Activated T-helper 1 cell treated with anti-CD3 and anti-CD28 coated beads, Interleukin-2, amount 50 U/mL, for 16 hours (primary cell): ENCODE results near the gene INTS1.

ENCODE experiments used
- DNase-seq, 2 donors: peaks; one replicate each; pipeline ENCODE4 v3.0.0-alpha.2; 2020; ENCODE audit warnings: low read depth in 1 of 2, low spot score in 1 of 2

INTS1 gene

DNA sequence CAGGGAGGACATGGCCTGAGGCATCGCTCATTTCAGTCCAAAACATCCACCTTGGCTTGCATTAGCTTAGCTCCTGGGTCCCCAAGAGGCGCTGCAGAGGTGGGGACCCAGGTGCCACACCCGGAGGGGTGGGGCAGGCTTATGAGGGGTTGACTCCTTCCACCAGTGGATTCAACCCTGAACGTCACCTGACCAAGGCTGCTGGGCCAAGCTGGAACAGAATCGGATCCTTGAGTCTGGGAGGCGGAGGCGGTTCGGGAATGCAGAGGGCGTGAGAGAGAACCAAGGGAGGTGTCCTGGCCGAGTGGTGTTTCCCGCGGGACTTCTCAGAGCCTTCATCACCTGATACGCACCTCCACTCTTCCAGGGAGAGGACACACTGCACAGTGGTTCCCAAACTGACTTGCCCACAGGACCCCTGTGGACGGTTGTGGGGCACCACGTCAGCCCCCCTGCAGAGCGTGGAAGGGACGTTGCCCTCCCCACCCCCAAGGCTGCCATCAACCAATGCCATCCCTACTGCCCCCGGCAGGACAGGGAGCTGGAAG is 40.4 kb downstream of the INTS1 start:
- DNase-seq, result no peak

DNA sequence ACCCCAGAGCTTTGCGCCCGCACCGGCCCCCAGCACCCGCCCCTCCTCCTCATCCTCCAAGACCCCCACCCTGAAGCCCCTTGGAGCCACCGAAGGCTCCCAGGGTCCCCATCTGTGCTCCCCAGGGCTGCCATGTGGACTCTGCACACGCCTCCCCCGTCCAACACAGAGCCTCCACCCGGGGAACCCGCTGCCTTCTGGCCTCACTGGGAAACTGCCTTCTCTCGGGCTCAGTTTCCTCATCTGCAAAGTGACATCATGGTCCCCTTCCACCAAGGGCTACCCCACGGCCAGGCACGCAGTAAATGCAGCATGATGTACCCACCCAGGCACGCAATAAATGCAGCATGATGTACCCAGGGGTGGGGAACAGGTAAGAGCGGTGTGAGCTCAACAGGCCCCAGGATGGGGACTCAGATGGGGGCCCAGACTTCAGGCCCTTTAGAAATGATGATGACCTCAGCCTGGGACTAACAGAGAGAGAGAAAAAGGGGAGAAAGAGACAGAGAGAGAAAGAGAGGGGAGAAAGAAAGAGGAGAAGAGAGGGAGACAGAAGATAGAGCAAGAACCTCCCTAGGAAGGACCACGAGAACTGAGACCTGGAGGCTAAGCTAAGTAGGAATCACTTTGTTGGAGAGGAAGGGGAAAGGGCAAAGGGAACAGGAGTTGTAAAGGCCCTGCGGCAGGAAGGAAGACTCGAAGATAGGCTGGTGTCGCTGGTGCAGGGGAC is 42.4 kb downstream of the INTS1 start:
- no peak for DNase-seq

DNA sequence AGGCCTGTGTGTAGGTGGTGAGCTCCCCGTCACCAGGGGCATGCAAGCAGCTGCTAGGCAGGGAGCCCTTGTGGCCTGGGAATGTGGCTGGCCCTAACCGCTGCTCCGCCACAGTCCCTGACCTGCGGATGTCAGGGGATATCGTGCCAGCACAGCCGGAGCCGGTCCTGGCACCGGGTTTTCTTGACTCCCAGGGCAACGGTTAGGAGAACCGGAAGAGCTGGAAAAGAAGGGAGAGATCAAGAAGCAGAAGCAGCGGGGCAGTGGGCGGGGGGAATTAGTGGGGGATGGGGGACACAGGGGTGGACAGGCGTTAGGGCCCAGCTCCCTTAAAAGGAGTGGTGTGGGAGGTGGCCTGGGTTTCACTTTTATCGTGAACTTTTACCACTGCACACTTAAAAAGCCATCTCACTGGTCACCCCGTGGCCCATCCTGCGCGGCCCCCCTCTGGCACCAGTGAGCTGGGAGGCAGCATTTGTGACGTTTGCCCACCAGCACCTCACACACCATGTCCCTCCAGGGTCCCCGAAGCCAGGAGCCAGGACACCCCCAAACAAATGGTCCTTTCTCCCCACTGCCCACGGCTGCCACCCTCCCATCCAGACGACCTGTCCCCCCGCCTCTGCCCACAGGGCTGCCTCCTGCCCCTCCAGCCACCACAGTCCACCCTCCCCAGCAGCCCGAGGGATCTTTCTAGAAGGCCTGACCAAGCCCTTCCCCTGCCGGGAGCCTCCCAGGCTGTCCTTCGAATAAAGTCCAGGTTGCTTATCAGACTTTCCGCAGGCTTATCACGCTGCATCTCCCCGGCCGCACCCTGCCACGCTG is 43.2 kb downstream of the INTS1 start:
- DNase-seq, result no peak

DNA sequence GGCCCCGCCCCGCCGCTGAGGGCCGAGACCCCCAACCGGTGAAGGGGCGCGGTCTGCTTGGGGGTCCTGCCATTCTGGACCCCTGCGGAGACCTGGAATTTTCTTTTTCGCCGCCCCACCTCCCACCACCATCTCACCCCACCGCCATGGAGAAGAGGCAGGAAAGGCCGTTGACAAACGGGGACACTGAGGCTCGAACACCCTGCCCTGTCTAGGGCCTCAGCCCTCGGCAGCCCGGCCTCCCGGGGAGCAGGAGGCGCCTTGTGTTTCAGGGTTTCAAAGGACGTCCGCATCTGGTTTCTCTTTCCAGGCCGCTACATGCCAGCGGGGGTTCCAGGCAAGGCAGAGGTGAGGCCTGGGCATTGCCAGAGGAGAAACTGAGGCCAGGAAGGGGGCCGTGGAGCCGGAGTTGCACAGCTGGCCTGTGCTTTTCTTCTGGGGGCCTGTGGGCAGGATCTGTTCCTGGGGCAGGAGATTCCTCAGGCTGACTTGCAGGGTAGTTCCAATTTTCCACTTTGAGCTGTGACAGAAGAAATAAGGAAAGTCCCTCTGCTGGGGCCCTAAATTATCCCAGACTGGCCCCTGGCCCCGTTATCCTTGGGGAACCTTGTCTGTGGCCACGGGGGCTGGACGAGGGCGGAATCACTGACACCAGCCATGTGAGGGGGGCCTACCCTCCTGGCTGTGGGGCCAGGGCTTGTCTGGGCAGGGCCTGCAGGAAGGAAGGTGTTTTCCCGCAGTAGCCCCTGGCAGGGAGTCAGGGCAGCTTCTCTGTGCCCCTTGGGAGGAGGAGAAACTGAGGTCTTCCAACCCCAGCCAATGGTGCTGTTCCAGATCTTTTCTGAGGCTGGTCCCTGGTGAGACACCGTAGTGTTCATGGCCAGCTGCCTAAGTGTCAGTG is 44.0 kb downstream of the INTS1 start:
- no peak for DNase-seq

DNA sequence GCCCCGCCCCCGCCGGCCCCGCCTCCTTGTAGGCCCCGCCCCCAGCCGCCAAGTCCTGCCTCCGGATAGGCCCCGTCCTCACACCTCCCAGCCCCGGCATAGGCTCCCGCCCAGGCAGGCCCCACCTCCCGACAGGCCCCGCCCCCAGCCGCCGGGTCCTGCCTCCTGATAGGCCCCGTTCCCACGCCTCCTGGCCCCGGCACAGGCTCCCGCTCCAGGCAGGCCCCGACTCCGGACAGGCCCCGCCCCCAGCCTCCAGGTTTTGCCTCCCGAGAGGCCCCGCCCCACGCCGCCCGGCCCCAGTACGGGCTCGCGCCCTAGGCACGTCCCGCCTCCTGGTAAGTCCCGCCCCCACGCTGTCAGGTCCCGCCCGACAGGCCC is 44.7 kb downstream of the INTS1 start:
- DNase-seq, result peak; percentile 92 to 96

DNA sequence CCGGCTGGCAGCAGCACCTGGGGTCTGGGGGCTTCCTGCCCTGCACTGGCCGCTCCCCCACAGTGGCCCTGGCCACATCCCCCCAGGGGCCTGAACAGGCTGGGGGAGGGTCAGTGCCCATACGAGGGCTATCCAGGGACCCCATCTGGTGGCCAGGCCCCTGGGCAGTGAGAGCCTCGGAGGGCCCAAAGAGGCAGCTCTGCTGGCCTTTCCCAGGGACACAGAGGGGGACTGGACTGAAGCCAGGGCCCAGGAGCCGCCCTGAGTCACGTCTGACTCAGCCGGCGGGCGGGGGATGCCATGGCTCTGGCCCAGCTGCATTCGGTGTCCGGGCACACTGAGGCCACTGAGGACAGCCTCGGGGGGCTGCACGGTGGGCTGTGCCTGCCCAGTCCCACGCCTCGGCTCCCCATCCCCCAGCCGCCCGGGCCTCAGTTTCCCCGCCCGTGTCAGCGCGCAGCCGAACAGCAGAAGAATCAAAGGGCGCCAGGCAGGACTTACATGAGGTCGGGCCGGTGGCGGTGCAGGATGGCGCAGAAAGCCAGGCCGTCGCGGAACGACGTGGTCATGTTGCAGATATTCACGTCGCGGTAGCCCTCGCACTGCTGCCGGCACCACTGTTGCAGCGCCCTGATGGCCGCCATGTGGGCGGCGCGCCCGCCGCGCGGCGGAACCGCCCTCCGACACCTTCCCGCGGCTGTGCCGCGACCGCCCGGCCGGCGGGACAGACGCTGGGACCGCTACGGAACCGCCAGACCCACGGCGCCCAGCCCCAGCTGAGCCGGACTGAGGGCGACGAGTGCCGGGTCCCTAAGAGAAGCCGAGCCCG is 45.3 kb downstream of the INTS1 start, which contains the start of gene MICALL2:
Gene MICALL2, minus strand, starts transcription at position 788 of the 829 bp plus-strand sequence. Its CDS starts 144 bp downstream, at position 644.
- DNase-seq, result peak in 1 of 2 donors; percentile 15

DNA sequence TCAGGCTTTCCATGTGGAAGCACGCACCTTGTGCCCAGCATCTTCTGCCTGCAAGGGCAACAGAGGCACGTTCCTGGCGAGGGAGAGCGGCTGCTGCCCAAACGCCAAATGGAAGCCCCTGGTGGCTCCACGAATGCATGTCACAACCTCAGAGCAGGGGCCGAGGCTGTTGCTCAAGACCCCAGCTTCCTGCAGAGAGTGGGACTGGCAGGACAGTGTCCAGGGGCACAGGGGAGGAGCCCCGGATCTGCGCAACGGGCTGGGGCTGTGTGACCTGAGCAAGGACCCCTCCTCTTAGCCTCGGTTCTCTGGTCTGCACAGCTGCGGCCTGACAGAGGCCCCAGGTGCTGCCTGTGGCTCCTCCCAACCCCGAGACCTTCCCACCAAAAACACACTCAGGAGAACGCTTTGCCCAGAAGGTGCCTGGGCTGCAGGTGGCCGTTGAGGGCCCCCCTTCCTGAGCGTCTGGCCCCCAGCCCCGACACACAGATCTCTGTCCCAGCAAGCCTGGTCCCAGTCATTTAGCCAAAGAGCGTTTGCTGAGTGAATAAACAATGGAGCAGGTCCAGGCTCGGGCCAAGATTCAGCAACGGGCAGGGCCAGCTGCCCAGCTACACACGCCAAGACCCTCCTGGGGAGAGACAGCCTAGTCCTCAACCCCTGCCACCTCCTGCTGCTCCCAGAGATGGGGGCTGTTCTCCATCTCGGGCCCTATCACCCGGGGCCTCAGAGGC is 46.1 kb downstream of the INTS1 start:
- no peak for DNase-seq

DNA sequence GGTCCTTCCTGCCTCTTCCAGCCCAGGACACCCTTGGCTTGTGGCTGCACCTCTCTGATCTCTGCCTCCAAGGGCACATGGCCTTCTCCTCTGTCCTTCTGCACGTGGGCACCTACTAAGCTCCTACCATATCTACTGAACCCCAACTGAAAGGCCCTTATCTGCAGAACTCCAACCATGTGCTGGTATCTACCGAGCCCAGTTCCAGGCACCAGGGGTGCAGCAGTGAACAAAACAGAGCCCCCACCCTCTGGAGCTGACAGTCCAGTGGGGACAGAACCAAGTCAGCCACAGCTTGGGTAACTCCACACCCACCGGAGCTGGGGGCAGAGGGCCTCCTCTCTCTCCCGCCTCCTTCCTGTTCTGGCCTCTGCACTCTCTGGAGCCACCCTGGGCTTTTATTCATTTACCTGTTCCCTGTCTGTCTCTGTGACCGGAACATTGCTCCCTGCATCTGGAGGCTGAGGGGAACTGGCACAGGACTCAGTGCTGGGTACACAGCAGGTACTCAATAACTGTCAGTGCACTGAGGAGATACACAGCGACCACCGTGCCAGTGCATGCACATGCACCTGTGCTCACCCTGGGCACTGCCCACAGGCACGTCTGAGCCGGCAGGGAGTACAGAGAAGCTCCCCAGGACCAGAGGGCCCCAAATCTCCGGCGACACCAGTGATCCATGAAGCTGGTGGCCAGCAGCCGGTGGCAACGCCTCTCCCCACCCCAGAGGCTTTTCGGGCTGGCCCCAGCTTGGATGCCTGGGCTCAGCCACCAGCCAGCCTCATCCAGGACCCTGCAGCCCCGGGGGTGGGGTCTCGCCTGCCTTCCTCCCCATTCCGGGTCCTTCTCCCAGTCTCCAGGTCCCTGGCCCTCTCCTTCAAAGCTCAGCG is 46.9 kb downstream of the INTS1 start:
- no peak for DNase-seq

DNA sequence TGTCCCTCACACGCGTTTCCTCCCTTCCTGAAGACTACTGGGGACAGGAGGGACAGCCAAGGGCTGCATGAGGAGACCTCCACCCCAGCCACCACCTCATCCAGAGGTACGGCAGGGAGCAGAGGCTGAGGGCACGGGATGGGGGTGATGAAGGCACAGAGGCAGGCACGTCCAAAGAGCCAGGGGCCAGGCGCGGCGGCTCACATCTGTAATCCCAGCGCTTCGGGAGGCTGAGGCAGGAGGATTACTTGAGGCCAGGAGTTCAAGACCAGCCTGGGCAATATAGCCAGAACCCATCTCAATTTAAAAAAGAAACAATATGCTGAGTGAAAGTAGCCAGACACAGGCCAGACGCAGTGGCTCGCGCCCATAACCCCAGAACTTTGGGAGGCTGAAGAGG is 48.2 kb downstream of the INTS1 start:
- DNase-seq, result no peak

DNA sequence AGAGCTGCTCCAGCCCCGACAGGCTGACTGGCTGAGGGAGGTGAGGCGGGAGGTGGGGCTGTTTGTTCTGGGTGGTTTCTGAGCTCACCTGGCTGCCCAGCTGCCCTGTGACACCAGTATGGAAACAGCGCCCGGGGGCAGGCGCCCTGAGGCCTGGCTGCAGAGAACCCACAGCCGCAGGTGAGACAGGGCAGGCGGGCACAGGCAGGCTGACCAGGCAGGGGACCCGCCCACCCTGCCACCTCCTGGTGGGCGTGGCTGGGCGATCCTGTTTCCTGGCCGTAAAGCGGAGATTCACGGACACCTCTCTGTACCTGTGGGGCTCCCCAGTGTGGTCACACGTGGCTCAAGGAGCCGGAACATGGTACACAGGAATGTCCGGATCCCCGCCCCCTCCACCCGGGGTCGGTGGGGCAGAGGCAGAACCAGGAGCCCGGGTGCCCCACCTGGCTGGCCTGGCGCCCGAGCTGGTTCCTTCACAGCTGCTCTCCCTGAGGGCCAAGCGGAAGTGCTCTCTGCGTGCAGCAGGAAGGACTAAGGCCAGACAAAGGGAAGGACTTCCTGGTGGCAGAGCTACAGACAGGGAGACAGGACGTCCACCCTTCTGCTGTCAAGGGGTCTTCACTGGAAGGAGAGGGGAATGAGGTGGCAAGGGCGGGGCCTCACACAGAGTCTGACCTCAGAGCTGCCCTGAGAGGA is 48.8 kb downstream of the INTS1 start:
- no peak for DNase-seq

DNA sequence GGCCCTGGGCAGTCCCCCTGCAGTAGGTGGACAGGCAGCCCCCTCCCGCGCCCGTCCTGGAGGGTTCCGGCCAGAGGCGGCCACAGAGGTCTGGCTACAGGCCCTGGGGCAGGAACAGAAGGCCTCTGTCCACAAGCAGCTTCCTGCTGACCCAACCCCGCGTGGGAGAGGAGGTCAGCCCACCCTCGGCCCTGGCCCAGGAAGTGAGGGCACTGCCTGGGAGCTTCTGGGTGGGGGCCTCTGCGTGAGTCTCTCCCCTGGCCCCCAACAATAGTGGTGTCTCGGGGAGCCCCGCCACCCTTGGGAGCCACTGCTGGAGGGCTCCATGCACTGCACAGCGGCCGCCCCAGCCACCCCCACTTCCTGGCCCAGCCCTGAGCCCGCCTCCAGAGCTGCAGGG is 49.6 kb downstream of the INTS1 start:
- no peak for DNase-seq

DNA sequence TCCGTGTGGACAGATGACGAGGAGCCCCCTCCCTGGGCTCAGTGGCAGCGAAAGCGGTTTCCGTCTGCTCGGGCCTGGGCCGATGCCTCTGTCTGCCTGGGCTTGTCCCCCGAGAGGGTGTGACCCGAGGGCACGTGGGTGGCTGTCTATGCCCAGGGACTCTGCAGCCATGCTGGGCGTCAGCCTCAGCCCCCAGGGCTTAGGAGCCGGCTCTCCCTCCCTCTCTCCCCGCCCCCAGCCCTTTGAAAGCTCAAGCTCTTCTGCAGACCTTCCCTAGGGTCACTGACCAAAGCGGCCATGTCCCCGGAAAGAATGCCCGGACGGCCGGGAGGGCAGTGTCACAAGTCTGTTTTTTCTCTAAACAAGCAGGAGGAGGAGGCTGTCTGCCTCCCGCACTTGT is 52.0 kb downstream of the INTS1 start:
- no peak for DNase-seq

DNA sequence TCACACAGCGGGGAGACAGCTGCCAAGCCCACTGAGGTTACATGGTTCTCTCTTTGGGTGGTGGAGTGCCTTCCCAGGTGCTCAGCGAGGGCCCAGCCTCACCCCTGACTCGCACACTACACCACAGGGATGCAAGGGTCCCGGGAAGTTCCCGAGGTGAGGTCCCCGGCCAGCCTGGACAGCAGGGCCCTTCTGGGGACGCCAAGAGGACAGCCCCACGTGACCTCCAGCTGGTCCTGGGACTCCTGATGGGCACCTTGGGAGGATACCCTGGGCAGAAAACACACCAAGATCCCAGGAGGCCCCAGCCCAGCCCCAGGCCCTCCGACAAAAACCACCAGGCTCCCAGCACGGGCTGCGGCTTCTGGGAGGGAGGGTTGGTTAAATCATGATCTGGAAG is 53.2 kb downstream of the INTS1 start:
- DNase-seq, result no peak

DNA sequence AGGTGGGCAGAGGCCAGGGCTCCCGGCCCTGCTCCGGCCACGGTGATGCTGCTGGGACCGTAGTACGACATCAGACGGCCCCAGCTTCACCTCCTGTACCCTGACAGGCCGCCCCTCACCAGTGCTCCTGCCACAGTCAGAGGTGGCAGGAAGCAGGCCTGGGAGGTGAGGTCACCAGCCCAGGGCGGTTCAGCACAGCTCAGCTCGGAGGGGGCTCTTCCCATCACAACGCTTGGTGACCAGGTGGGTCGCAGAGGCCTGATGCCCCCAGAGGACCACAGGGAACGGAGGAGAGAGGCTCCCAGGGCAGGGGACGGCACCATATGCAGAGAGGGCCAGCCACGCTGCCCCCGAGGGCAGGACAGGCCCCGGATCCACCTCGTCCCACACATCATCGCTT is 53.8 kb downstream of the INTS1 start:
- DNase-seq, result no peak

DNA sequence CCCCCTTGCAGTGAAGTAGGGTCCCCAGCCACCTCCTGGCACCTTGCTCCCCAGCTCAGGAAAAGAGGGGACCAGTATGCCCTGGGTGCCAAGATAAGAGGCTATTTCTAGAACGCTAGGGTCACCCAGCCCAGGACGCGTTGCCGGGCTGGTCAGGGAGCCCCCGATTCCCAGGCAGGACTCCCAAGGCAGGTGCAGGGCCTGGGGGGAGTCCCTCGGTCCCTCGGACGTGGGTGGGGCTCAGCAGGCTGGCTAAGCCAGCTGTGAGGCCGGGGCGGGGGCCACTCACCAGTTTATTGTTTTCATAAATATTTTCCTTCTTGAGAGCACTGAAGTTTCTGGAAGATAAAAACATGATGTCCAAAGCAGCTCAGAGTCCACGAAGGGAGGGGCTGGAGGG is 54.2 kb downstream of the INTS1 start:
- DNase-seq, result no peak

DNA sequence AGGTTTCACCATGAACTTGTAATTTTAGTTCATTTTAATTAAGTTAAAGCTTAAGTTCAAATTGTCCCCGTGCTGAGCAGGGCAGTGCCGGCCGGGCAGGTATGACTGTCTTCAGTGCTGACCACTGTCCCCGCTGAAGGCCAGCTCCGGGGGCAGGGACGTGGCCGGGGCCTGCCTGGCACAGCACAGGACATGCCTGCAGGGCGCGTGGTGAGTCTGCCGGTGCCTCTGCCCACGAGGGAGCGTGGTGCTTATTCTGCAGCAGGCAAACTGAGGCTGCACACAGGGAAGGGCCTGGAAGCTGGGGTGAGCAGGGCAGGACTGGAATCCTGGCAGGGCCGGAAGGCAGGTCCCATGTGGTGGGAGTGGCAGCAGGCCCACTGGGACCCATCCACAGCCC is 54.7 kb downstream of the INTS1 start:
- no peak for DNase-seq

DNA sequence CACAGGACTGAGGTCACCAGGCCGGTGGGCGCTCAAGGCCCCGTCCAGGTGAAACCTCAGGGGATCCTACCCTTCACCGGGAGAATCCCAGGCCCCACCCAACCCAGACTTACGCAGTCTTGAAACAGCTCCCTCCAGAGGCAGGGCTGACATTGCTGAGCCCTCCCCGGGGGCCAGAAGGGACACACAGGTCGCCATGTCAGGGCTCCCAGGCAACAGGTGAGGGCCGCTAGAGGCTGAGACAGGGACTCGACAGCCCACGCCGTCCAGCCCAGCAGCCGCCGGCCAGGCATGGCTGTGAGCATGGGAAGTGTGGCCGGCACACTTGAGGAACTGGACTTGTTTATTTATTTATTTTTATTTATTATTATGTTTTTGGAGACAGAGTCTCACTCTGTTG is 55.2 kb downstream of the INTS1 start:
- no peak for DNase-seq
